HG03135 (cell line): Measurements from ENCODE around the gene RDH8.
"Not testable (repeated sequence)": the region's sequence is repeated elsewhere in the genome, so short reads cannot be mapped to it uniquely, and the experiment has no call there.

Experiments
- ATAC-seq: cut with Tn5 transposase; IDR thresholded peaks from one replicate; pipeline ENCODE4 v1.9.1; 2021; ENCODE audit warnings: mild to moderate bottlenecking, moderate library complexity; ENCODE audit not compliant: unreplicated experiment

The RDH8 gene

DNA sequence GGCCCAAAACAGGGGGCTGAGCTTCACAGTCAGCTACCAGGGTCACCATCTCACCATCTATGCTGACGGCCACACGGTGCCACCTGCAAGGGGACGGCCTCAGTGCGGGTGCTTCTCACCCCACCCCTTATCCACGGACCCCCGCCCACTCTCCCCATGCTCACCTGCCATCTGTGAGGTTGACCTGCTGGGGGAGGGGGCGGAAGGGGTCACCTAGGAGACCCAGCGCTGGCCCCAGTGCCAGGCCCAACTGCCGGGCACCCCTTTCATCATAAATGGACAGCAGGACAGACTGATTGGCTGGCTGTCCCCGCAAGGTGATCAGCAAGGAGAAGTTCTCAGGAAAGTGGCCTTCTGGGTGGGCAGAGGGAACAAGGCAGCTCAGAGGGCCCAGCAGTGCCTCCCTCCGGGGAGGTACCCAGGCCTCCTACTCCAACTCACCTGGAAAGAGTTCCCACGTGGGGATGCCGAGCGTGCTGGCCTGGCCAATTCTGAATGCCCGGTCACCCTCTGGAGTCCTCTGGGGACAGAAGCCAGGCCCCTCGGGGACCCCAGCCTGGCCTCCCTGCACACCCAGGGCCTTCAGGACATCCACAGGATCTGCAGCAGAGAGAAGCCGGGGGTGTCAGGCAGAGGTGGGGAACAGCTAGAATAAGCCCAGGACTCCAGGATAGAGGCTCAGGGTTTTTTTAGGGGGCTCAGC is 7.5 kb upstream of the RDH8 start:
- no peak for ATAC-seq

DNA sequence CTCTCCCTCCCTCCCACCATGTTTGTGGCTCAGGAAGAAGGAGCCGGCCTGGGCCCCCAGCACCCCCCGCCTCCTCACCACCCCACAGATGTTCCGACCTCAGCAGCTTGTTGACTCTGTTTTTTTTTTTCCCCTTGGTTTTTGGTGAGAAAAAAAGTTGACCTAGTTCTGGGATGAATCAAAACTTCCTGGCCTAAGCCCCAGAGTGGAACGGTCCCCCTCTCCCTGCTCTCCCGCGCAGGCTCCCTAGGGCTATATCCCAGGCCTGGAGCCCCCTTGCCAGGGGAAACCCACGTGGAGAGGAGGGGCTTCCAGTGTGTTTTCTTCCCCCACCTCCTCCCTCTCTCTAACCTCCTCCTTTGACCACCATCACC is 7.0 kb upstream of the RDH8 start:
- no peak for ATAC-seq

DNA sequence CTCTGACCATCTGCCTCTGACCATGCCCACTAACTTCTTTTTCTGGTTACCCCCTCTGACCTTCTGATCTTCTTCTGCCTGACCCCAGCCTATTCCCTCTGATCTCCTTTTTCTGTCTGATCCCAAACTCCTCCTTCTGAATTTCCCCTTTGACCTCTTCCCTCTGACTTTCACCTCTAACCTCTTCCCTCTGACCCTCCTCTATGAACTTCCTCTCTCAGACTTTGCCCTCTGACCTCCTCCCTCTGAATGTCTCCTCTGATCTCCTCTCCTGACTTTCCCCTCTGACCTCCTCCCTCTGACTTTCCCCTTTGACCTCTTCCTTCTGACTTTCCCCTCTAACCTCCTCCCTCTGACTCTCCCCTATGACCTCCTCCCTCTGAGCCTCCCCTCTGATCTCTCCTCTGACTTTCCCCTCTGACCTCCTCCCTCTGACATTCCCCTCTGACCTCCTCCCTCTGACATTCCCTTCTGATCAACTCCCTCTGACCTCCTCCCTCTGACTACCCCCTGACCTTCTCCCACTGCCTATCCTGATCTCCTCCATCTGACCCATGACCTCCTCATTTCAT is 6.4 kb upstream of the RDH8 start:
- no peak for ATAC-seq

DNA sequence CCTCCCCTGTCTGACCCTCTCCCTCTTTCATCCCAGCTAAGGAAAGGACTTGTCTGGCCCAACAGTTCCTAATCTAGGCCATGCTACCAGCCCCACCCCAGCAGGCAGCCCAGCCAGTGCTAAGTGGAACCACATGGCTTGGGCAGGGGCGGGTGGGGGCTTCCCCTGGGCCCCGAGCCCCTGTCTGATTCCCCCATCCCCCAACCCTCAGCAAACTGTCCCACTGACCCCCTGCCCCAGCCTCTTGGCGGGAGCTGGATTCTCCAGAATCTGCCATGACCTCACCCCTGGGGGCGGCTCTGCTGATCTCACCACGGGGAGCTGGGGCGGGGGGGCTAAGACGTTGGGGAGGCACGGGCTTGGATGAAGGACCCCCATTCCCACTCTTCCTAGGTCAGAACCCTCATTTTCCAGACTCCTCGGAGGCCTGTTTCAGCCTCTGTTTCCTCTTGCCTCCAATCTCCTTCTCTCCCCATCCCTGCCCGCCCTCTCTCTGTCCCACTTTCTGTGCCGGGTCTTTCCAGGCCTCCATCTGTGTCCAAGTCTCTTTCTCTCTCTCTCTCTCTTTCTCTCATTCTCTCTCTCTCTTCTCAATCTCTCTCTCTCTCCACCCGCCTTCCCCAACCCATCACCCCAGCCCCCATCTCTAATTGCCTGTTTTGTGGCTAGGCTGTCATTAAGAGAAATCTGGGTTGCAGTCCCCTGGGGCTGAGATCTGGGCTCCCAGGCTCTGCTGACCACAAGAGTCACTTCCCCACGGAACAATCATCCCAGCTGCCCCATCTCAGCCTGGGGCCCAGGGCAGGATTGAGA is 5.7 kb upstream of the RDH8 start:
- no peak for ATAC-seq

DNA sequence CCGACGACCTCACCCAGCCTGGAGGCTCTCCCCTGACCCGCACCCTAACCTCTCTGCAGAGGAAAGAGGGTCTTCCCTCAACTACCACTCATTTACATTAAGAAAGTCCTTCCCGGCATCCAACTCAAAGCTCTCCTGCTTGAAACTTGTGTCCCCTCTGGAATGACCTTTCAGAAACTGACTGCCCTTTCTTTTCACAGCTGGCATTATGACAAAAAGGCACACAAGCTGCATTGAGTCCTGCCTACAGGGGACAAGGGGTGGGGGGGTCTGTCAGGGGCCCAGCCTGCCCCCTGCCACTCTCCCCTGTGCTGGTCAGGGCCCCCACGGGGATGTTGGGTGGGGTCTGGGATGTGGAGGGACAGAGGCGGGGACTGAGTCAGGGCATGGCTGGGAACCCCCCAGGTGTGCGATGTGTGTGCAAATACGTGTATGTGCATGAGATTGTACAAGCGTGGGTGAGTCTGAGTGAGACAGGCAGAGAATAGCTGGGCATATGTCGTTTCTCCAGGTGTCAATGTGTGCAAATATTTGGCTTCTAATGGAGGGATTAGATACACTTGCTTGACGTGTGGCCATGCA is 5.0 kb upstream of the RDH8 start:
- no peak for ATAC-seq

DNA sequence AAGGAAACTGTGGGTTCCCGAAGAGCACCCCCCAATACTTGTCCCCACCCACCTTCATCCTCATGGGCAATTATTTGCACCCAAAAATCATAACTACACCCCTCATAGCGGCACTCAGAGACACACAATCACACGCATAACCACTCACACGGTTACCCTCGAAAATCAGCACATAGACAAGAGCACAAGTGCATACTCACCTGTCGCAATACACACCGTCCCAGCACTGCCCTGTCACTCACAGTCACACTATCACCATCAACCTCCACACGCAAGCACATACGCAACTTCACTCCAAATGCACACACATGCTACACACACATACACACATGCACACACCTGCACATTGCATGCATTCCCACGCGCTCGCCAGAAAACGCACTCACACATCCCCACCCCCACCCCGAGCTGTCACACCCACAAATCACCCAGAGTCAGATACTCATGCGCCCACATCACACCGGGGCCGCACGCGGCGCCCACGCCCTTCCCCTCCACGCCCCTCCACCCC is 3.5 kb upstream of the RDH8 start:
- no peak for ATAC-seq

DNA sequence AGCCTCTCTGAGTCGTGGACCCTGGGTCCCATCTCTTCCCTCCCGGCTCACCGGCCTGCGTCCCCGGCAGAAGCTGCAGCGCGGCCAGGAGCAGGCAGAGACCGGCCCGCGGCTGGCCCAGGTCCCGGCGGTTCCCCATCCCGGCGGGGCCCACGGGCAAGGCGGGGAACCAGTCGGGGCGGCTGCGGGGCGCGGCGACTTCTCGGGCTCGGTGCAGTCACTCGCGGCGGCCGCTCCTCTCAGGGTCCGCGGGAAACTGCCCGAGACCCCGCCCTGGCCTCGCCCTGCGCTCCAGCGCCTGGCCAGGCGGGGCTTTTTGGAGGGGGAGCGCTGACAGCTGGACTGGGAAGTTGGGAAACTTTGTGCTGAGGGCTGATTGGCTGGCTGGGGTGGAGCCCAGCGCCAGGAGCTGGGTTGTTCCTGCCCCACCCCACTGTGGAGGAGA is 3.0 kb upstream of the RDH8 start, which contains the start of gene COL5A3:
TSS of gene COL5A3 (minus strand) at position 258 of the 445 bp plus-strand sequence. CDS start at position 139, 119 bp downstream.
- no peak for ATAC-seq

DNA sequence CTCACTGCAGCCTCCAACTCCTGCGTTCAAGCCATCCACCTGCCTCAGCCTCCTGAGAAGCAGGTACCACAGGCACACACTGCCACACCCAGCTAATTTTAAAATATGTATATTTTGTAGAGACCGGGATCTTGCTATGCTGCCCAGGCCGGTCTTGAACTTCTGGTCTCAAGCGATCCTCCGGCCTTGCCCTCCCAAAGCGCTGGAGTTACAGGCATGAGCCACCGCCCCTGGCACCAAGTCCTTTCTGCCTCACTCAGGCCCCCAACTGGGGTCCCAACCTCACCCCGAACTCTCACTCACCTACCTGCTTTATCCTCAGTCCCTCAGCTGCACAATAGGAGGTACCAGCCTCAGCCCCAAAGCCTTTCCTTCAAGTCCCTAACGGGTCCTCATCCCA is 2.3 kb upstream of the RDH8 start:
- ATAC-seq: no peak

DNA sequence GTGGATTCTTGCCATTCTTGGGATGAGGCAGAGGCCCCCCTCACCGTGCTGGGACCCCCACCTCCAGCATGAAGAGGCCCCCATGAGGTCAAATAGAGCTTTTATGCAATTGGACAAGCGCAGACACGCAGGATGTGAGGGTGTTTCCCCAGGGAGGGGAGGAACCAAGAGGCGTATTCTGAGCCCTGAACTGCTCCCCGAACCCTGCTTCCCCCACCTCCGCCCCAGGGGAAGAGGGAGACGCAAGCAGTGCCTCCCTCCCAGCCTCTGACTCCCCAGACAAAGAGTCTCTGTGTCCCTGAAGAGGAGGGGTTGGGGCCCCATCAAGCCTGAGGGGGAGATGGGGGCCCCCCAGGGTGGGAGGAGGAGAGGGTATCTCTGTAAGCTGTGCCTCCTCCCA is 1.3 kb upstream of the RDH8 start:
- ATAC-seq: no peak

DNA sequence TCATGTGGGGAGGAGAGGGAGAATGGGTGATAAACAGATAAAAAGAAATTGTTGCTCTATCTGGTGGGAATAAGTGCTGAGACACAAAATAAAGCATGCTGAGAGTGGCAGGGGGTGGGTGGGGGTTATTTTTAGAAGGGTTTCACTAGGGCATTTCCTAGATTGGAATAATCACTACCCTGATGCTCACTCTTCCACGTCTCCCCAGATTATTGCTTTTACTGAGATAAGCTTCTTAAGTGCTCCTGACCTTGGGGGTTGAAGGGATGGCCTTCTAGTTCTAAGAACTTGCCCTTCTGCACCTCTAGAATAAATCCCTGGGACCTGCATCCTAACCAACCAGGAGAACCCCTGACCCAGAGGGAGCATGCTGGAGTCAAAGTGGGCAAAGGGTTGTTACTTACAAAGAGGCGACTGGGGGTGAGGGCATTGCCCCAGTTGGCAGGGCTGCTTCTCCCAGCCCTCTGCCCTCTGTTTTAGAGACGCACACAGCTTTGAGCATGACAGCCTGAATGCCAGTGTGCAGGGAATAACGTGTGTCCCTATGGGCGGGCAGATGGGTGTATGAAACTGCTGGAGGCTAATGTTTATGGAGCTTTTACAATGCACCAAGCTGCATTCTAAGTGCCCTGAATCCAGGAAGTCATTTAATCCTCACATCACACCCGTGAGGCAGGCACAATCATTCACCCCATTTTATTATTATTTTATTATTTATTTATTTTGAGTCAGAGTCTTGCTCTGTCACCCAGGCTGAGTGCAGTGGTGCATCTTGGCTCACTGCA is 743 bp downstream of the RDH8 start:
- no peak for ATAC-seq

DNA sequence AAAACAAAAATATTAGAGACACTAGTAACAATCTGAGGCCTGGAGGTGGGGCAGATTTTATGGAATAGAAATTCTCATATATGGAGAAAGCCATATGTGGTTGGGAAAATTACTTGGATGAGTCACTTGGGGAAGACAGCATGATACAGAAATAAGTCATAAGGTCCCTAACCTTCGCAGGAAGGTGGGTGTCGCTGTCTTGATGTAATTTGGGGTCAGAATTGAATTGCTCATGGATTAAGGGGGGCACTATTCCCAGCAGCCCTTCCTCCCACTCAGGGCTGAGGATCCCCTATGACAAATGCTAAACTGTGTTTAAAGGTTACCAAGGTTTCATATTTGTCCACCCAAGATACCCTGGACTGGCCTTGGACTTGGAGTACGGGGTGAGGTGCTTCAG is 5.0 kb downstream of the RDH8 start:
- no peak for ATAC-seq

DNA sequence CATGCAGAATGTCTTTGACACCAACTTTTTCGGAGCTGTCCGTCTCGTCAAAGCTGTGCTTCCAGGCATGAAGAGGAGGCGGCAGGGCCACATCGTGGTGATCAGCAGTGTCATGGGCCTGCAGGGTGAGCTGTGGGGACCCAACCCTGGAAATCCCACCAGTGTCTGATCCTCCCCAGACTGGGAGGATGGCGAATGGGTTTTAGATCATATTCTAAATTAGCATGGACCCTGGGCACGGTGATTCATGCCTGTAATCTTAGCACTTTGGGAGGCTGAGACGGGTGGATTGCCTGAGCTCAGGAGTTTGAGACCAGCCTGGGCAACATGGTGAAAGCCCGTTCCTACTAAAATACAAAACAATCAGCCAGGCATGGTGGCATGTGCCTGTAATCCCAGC is 5.5 kb downstream of the RDH8 start:
- no peak for ATAC-seq

DNA sequence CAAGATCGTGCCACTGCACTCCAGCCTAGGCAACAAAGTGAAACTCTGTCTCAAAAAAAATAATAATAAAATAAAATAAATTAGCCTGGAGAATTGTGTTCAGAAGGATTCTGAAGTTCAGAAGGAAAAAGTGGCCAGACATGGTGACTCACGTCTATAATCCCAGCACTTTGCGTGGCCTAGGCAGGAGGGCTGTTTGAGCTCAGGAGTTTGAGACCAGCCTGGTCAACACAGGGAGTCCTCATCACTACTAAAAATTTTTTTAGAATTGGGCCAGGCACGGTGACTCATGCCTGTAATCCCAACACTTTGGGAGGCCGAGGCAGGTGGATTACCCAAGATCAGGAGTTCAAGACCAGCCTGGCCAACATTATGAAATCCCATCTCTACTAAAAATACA is 6.0 kb downstream of the RDH8 start:
- no peak for ATAC-seq

DNA sequence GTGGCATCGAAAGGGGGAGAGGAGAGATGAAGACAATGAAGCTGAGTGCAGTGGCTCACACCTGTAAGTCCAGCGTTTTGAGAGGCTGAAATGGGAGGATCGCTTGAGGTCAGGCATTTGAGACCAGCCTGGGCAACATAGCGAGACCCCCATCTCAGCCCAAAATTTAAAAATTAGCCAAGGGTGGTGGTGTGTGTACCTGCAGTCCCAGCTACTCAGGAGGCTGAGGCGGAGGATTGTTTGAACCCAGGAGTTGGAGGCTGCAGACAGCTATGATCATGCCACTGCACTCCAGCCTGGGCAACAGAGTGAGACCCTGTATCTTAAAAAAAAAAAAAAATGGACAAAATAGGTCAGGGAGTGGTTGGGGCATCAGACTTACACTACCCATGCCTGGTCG is 7.6 kb downstream of the RDH8 start:
- ATAC-seq: no peak

DNA sequence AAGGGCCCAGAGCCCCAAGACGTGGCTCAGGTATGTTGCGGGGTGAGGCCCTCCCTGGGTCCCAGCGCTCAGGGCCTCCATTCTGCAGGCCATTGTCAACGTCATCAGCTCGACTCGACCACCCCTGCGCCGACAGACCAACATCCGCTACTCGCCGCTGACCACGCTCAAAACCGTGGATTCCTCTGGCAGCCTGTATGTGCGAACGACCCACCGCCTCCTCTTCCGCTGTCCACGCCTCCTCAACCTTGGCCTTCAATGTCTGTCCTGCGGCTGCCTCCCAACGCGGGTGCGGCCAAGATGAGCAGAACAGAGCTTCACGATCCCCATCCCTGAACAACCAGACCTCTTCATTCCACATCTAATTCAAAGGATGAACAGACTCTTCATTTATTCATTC is 8.2 kb downstream of the RDH8 start:
- ATAC-seq: no peak

DNA sequence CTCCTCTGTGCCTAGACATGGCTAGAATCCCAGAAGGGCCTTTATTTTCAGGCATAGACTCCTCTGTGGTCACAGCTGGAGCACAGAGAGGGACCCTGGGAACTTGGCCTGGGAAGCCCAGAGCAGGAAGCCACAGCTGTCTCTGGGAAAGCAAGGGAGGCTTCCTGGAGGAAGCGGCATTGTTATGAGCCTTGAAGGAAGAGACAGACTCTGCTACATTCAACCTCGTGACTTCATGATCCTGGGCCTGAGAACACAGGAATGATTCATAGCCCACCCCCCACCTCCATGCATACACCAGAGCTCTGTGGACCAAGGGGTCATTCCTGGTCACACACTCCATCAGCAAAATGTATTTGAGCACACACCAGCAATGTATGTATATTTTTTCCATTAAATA is 8.6 kb downstream of the RDH8 start:
- ATAC-seq: no peak

DNA sequence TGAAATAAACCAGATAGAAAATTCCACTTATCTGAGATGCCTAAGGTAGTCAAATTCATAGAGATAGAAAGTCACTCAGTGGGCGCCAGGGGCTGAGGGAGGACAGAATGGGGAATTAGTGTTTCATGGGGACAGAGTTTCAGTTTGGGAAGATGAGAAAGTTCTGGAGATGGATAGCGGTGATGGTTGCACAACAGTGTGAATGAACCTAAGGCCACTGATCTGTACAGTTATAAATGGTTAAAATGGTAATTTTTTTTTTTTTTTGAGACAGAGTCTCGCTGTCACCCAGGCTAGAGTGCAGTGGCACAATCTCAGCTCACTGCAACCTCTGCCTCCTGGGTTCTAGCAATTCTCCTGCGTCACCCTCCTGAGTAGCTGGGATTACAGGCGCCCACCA is 9.8 kb downstream of the RDH8 start:
- ATAC-seq: not testable (repeated sequence)

DNA sequence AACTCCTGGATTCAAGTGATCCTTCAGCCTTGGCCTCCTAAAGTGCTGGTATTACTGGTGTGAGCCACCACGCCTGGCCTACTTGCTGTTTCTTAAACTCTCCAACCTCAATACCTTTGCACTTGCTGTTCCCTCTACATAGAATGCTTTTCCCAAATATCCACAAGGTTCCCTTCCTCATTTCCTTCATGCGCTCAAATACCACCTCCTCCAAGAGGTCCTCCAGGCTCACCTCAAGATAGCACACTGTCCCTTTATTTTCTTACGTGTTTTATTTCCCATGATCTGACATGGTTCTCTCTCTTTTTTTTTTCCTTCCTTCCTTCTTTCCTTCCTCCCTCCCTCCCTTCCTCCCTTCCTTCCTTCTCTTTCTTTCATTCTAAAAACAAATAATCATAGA is 13.5 kb downstream of the RDH8 start:
- ATAC-seq: no peak

DNA sequence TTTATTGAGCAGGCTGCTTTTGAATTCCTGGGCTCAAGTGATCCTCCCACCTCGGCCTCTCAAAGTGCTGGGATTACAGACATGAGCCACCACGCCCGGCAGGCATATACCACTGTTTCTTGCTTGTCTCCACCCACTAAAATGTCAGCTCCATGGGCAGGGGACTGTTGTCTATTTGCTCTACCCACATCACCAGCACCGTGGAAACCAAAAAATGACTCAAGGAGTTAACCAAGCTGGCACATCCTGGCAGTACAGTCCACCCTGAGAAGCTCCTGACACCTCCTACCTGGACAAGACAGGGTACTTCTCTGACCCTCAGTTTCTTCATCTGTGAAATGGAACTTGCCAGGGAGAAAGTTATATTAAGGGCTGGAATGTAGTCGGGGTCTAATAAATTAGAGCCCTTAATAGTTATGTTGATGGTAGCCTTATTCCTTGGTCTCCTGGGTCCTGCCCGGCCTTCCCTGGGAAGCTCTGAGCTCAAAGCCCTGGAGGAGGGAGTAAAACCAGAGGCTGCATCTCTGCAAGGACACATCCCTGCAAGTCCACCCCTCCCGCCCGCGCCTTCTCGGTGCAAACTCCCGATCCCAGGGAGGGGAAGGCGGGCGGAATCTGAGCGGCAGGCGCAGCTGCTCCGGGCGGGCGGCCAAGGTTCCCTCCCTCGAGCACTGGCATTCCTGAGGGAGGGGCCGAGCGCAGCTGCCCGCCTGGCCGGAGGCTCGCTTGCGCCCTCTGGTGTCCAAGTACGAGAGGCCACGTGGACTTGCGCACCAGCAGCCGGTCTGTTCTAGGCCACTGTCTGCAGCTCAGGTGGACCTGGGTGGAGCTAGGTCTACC is 14.1 kb downstream of the RDH8 start:
- no peak for ATAC-seq

DNA sequence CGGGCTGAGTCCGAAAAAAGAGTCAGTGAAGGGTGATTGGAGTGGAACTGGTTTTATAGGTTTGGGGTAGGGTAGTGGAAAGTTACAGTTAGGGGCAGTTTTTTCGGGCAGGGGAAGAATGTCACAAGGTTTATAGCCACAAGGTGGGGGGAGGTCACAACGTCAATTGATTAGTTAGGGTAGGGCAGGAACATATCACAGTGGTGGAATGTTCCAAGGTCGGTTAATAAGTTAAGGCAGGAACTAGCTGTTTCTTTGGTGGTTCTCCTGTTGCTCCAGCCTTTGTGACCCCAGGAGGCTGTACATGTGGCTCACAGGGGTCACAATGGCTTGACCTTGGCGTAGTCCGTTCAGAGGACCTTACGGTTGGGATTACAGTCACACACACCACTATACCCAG is 20.3 kb downstream of the RDH8 start:
- ATAC-seq: no peak
